Activated CD4-positive, alpha-beta T cell treated with anti-CD3 and anti-CD28 coated beads for 48 hours (primary cell): ENCODE measurements around the gene CNPPD1.

Experiments
- DNase-seq: peaks from one replicate; pipeline ENCODE4 v3.0.0-alpha.2; 2020

CNPPD1 gene

DNA sequence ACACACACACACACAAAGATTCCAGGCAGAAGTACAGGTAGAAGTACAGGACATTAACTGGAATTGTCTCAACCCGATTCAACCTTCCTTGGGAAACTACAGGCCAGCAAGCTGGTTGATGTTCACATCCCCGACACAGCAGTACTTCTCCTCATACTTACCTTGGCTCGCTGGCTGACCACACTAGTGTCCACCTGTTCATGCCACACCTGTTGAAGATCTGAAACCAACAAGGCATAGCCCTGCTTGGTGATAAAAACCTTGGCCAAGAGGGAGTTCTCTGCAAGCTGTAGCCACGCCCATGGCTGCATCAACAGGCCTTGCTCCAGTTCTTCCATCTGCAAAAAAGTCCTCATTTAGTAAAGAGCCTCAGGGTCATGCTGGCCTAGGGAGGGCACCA, 18.7 kb downstream of the CNPPD1 start:
- DNase-seq = no peak

GRCh38 chr2:219157396-219157795, 19.3 kb downstream of the CNPPD1 start:
- no peak for DNase-seq

DNA sequence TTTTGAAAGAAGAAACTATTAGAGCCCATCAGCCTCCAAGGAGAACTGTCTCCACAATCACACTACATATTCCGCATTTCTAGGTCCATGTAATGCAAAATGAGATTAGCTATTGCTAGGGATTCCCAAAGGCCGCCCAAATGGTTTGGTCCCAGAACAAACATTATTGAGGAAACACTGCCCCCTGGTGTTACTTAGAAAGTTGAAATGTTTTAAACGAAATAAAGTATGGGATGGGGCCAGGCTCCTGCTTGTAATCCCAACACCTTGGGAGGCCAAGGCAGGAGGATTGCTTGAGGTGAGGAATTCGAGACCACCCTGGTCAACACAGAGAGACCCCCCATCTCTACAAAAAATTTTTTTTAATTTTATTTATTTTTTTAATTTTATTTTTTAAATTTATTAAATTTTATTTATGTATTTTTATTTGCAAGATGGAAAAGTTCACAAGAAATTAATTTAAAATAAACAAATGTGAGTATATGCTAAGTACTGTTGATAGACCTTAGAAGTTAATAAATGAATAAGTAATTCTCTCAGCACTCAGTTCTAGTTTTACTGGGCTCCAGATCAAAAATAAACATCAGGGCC, 21.6 kb downstream of the CNPPD1 start:
- peak; percentile 40 for DNase-seq

DNA sequence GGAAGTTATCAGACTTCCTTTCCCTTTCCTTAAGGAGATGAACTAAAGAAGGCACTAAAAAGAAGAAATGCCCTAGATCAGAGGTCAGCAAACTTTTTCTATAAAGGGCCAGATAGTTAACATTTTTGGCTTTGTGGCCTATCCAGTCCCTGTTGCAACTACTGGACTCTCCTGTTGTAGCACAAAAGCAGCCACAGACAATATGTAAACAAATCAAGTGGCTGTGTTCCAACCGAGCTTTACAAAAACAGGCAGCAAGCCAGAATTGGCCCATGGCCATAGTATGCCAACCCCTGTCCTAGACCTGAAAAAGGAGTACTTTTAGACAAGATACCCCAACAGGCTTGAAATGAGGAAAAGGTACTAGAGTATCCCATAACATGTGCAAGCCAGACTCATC, 27.1 kb downstream of the CNPPD1 start:
- DNase-seq = no peak

GRCh38 chr2:219142329-219142728, 34.4 kb downstream of the CNPPD1 start:
- DNase-seq = no peak

- no peak for DNase-seq
Measured at GRCh38 chr2:219140722-219141121, 36.0 kb downstream of the CNPPD1 start.

DNA sequence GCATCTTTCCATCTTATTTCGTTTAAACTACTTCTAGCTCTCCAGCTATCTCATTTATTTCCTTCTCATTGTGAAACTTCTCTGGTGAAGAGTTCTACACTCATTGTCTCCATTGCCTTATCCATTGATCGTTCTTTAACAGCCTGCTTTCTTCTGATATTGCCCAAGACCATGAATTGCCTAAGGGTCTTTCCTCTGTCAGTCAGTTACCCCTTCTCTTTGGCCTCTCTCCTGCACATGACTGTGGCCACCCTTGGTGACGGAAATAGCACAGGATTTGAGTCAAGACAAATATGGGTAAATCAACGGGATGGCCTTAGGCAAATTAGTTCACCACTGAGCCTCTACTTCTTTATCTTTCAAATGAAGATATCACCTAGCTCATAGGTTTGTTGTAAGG, 42.7 kb downstream of the CNPPD1 start:
- DNase-seq = no peak

DNA sequence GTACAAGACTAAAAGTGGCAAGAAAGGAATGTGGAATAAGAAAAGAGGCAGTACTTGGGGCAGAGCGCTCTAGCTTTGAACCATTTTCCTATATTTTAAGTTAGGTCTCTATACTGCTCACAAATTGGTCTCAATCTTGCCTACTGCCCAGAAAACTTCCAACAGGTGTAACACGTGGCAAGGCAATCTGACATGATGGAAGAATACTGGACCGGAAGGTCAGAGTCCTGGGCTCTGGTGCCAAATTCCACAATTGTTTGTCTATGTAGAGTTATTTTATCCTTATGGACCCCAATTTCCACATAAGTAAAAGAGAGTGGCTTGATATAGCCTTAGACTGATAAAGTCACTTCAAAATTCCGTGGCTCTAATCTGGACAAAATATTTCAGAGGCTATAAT, 45.0 kb downstream of the CNPPD1 start:
- DNase-seq = no peak

DNA sequence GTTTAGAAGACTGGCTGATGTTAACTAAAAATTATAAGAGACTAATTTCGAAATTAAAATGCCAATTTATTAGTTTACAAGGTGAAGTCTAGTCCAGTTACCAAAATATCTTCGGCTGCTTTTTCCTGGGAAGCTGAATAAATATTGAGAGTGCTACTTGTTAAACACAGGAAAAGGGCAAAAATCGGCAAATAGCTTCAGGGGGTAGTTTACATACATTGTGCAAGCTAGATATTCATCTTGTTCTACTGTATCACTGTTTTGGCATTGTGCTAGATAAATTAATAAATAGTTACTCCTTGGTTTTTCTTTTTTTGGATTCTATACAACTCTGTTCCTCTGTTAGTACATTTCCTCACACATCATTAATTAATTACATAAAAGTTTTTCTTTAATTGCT, 45.4 kb downstream of the CNPPD1 start:
- no peak for DNase-seq

GRCh38 chr2:219129589-219129988, 47.1 kb downstream of the CNPPD1 start:
- no peak for DNase-seq

- DNase-seq = no peak
Measured at GRCh38 chr2:219128396-219128795, 48.3 kb downstream of the CNPPD1 start.

GRCh38 chr2:219127037-219127635, 49.6 kb downstream of the CNPPD1 start:
- DNase-seq = no peak

GRCh38 chr2:219126555-219126954, 50.2 kb downstream of the CNPPD1 start:
- DNase-seq = no peak

DNA sequence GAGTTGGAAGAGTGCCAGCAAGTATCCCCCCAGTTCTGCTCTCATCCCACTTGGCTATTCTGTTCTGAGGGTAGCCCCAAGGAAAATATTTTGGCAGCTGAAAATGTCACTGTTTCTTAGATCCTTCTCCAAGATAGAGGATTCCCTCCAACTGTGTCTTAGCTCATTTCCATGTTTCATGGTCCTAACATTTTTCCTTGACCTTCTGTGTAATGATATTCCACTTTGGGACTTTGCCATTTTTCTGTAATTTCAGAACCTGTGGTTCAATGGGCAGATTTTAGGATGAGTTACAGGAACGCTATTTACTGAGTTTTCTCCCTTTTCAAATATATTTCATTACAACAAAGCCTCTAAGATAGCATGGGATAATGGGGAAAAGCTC, 50.8 kb downstream of the CNPPD1 start:
- no peak for DNase-seq

- DNase-seq = peak; percentile 28
Measured at GRCh38 chr2:219125225-219125885, 51.4 kb downstream of the CNPPD1 start.

DNA sequence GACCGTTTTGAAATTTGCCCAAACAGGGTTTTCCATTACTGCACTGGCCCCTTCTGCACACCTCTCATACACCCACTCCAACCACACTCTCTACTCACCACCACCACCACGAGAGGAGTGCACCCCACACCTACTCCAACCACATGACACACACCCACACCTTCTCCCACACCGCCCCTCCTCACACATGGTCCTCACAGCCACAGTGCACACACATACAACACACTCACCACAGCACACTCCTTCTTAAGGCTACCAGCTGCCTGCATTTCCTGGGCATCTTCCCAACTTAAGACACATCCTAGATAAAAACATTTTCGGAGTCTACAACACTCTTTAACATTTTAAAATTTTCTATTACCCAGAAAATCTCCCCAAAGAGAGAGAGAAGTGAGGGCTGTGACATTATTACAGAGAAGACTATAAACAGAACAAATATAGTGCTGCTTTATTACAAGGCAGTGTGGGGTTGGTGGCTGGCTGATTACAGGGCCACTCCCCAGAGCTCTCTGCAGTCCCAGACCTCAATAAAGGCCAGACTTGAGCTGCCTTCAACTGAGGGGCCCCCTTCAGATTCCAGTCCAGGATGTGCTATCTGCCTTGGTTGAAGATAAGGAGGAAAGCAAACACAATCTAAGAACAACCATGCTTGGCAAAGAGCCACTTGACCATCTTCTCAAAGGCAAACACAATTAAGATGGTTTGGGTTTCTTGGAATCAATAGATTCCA, 52.2 kb downstream of the CNPPD1 start:
- peak; percentile 5 for DNase-seq

DNA sequence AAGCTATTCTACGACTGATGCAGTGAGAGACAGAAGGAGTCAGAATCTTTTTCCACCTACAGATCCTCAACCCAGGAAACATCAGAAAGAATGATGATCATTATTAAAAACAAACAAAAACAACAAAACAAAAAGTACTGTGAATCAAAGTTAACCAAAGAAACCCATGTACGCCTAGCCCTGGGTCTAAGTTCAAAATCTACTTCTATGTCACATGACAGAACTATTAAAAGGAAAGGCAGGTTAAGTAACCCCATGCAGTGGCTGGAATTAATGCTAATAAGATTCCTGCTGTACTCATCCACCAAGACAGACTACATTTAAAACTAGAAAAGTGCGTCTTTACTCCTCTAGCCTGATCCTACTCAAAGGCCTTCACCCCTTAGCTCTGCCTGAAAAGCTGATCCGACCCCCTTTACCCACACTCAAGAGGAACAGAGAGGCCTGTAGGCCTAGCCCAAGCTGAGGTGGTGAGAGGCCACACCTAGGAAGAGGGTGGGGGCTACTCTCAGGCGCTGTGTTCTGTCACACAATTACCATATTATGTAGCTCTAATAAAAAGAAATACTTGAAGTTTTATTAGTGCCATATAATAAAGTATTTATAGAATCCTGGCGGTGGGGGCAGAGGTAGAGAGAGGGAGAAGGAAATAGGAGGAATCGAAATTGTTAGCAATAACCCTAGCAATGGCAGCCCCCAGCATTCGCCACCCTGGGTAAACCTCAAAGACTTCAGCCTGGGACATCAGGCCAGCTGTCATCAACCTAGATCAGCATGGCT, 53.2 kb downstream of the CNPPD1 start:
- no peak for DNase-seq

- no peak for DNase-seq
Measured at GRCh38 chr2:219122202-219122980, 54.3 kb downstream of the CNPPD1 start.
